Posterior cingulate gyrus (tissue), 11 donors: Measurements from ENCODE around the gene GPR146.

Experiments used
- DNase-seq, 10 donors: peaks; one replicate each; pipeline versions ENCODE4 v3.0.0 to v3.0.0-alpha.2; 2020 to 2021; ENCODE audit warnings: mixed read lengths in 3 of 10
- intact Hi-C: fragments of 100-400 bp; cut with DNase I; formaldehyde crosslinking; loops from one replicate; pipeline ENCODE4 v1.15.1; 2023

Gene GPR146

GRCh38 chr7:1055956-1056784 is 11.8 kb downstream of the GPR146 start:
- intact Hi-C loops = no loop called here
- peak in 1 of 10 donors; percentile 88 for DNase-seq

GRCh38 chr7:1056785-1057410 is 12.6 kb downstream of the GPR146 start:
- peak in 1 of 10 donors; percentile 70 for DNase-seq
- intact Hi-C loops = no loop called here

GRCh38 chr7:1057416-1058291 is 13.3 kb downstream of the GPR146 start:
- DNase-seq = peak in 1 of 10 donors; percentile 83
- intact Hi-C loops = no loop called here

- peak in 1 of 10 donors; percentile 78 for DNase-seq
- intact Hi-C loops = no loop called here
These were observed 14.0 kb downstream of the GPR146 start for GRCh38 chr7:1058311-1058710.

- intact Hi-C loops = no loop called here
- peak in 2 of 10 donors; percentile 56 to 86 for DNase-seq
These were observed 14.5 kb downstream of the GPR146 start for GRCh38 chr7:1058821-1059199.

GRCh38 chr7:1059200-1060091 is 15.1 kb downstream of the GPR146 start:
- DNase-seq = peak in 1 of 10 donors; percentile 77
- intact Hi-C loops = no loop called here

GRCh38 chr7:1060315-1061072 is 16.1 kb downstream of the GPR146 start:
- intact Hi-C loops = no loop called here
- peak in 1 of 10 donors; percentile 74 for DNase-seq

GRCh38 chr7:1061180-1061579 is 16.8 kb downstream of the GPR146 start:
- DNase-seq = peak in 1 of 10 donors; percentile 47
- intact Hi-C loops = no loop called here

GRCh38 chr7:1062296-1063294 is 18.2 kb downstream of the GPR146 start:
- intact Hi-C loops = no loop called here
- DNase-seq = peak in 1 of 10 donors; percentile 68

GRCh38 chr7:1063361-1063760 is 19.0 kb downstream of the GPR146 start:
- no peak for DNase-seq
- intact Hi-C loops = no loop called here

- intact Hi-C loops = no loop called here
- DNase-seq = no peak
These were observed 20.2 kb downstream of the GPR146 start for GRCh38 chr7:1064581-1064980.

- intact Hi-C loops = loop anchor here (1.0 to 5.0 kb wide), 2 partner anchors 43 to 72 kb away; no protein-coding TSS in a partner anchor
- no peak for DNase-seq
These were observed 20.9 kb downstream of the GPR146 start for GRCh38 chr7:1065263-1065584.

- peak; percentile 76 to 98 (median 86) for DNase-seq
- intact Hi-C loops = loop anchor here (1.0 to 5.0 kb wide), 2 partner anchors 43 to 72 kb away; no protein-coding TSS in a partner anchor
These were observed 21.4 kb downstream of the GPR146 start for GRCh38 chr7:1065585-1066241.

GRCh38 chr7:1066242-1066588 is 21.9 kb downstream of the GPR146 start:
- intact Hi-C loops = loop anchor here (5.0 kb wide), 1 partner anchor 44 kb away; no protein-coding TSS in a partner anchor
- no peak for DNase-seq

GRCh38 chr7:1068013-1068412 is 23.7 kb downstream of the GPR146 start:
- DNase-seq = no peak
- intact Hi-C loops = loop anchor here (5.0 kb wide), 1 partner anchor 46 kb away; no protein-coding TSS in a partner anchor

- DNase-seq = no peak
- intact Hi-C loops = loop anchor here (5.0 kb wide), 1 partner anchor 46 kb away; no protein-coding TSS in a partner anchor
These were observed 24.3 kb downstream of the GPR146 start for GRCh38 chr7:1068619-1069018.

GRCh38 chr7:1070544-1071011 is 26.2 kb downstream of the GPR146 start:
- DNase-seq = no peak
- intact Hi-C loops = no loop called here
